Panc1 (cell line): ENCODE measurements around the gene CISTR. TPM values are rescaled to one million over a fixed set of nuclear protein-coding genes. Genes with fewer than 3 reads are reported as not detected.

ENCODE experiments used
- ATAC-seq: fragments of 200-7000 bp; cut with Tn5 transposase; 2 replicates; pipeline ENCODE4 v1.9.1; 2020; ENCODE audit warnings: mild to moderate bottlenecking, moderate library complexity
- BruUV-seq: library from RNA; stranded (reverse); fragments of 400-500 nt; replicated peaks from 2 replicates; lab custom pipeline; 2021; lab: Mats Ljungman, UMichigan
- CTCF ChIA-PET: fragments of 300-600 bp; sonication (Branson Sonifier 250); formaldehyde crosslinking; loops from one replicate; lab custom pipeline; 2022; ENCODE audit warnings: antibody characterized with exemption; lab: Charles Lee
- POLR2A ChIA-PET: fragments of 300-600 bp; sonication (Branson Sonifier 250); formaldehyde crosslinking; loops from one replicate; lab custom pipeline; 2022; ENCODE audit warnings: antibody characterized with exemption; lab: Charles Lee
- DNase-seq: peaks from one replicate; pipeline ENCODE4 v3.0.0-alpha.2; 2010; ENCODE audit warnings: low read depth, low spot score
- H3K27ac ChIP-seq: 2 replicates; pipeline ENCODE4 v1.5.1; 2011; ENCODE audit warnings: mild to moderate bottlenecking, low read length, inconsistent platforms
- H3K27me3 ChIP-seq: fragments of 200-500 bp; sonication (Bioruptor generic); 2 replicates; pipeline ENCODE4 v1.6.0; 2014; ENCODE audit warnings: low read length, inconsistent platforms; ENCODE audit not compliant: control insufficient read depth, insufficient read depth
- H3K36me3 ChIP-seq: fragments of 200-500 bp; sonication (Bioruptor generic); 2 replicates; pipeline ENCODE4 v1.5.1; 2014; ENCODE audit warnings: inconsistent platforms, mild to moderate bottlenecking, low read length, moderate library complexity; ENCODE audit not compliant: control insufficient read depth, insufficient read depth
- H3K4me1 ChIP-seq: 2 replicates; pipeline ENCODE4 v1.5.1; 2011; ENCODE audit warnings: inconsistent platforms, mild to moderate bottlenecking, low read length, moderate library complexity; ENCODE audit not compliant: control insufficient read depth, insufficient read depth
- H3K4me3 ChIP-seq, 2 experiments: 2 replicates each; pipeline ENCODE4 v1.5.1; 2011 to 2012; ENCODE audit warnings: low read depth in 2 of 2, low read length in 2 of 2, mild to moderate bottlenecking in 2 of 2, inconsistent platforms in 1 of 2, moderate library complexity in 1 of 2
- H3K9me3 ChIP-seq: fragments of 200-500 bp; sonication (Bioruptor generic); 2 replicates; pipeline ENCODE4 v1.5.1; 2014; ENCODE audit warnings: low read depth, mild to moderate bottlenecking, inconsistent platforms, low read length, moderate library complexity; ENCODE audit not compliant: control insufficient read depth, insufficient read depth
- CTCF ChIP-seq: fragments of 450-650 bp; IDR thresholded peaks from 2 replicates; pipeline ENCODE4 v1.5.1; 2017; ENCODE audit warnings: mild to moderate bottlenecking
- POLR2AphosphoS5 ChIP-seq: IDR thresholded peaks from 2 replicates; pipeline ENCODE4 v1.6.1; 2012; ENCODE audit warnings: mild to moderate bottlenecking, low read depth, low read length, moderate library complexity
- SIN3A ChIP-seq: IDR thresholded peaks from 2 replicates; pipeline ENCODE4 v1.6.1; 2012; ENCODE audit warnings: low read depth, mild to moderate bottlenecking, low read length, moderate library complexity, borderline replicate concordance; ENCODE audit not compliant: insufficient read depth
- in situ Hi-C: cut with HindIII; loops from 2 replicates; pipeline ENCODE4 v1.10.0; 2016; ENCODE audit warnings: low sequenced_read_pairs, low pct_unique_long_range_greater_than_20kb
- intact Hi-C: fragments of 100-400 bp; cut with micrococcal nuclease; formaldehyde crosslinking; loops from one replicate; pipeline ENCODE4 v1.10.0; 2022; ENCODE audit not compliant: unreplicated experiment
- total RNA-seq: library from RNA; stranded (reverse); gene quantifications from one replicate; pipeline ENCODE4 v1.2.1, GENCODE V29; 2021; ENCODE audit not compliant: unreplicated experiment

The CISTR gene
- total RNA-seq, 1 experiment from 2014 or later: not detected

- Histone ChIP-seq H3K4me3 (no peak overlapping the region), H3K4me1 (peaks cover 20% of the 10 kb centered on the region), H3K27me3 (no peaks in the 10 kb centered on the region), H3K9me3 (no peaks in the 10 kb centered on the region), H3K27ac (peak overlapping the region; percentile 46; the same call in 1 of the 2 replicates), H3K36me3 (no peaks in the 10 kb centered on the region)
- in situ Hi-C loops (no loop called here), intact Hi-C loops (no loop called here)
- ChIA-PET POLR2A (no interaction called here), CTCF (no interaction called here)
- TF ChIP-seq CTCF (peak; percentile 7; the same call in 1 of the 2 replicates), POLR2AphosphoS5 (no peak)
- ATAC-seq (no peak), DNase-seq (no peak)
- no TSS peak for BruUV-seq
Measured at GRCh38 chr12:53785161-53785560, 33.4 kb upstream of the CISTR start.

- peaks cover 18% of the 10 kb centered on the region for H3K4me1 ChIP-seq
- BruUV-seq: no TSS peak
- H3K27ac ChIP-seq: peak overlapping the region; percentile 91
- H3K9me3 ChIP-seq: no peaks in the 10 kb centered on the region
- no peaks in the 10 kb centered on the region for H3K27me3 ChIP-seq
- CTCF ChIA-PET: interaction anchor here (1.0 kb wide), 1 partner anchor 39 kb away, joined by 3 read pairs; no protein-coding TSS in a partner anchor
- POLR2A ChIA-PET: interaction anchor here (0.6 kb wide), 1 partner anchor 29 kb away, joined by 3 read pairs; no protein-coding TSS in a partner anchor
- DNase-seq: no peak
- no peak for ATAC-seq
- intact Hi-C loops: no loop called here
- TF ChIP-seq SIN3A: no peak
- TF ChIP-seq CTCF: no peak
- in situ Hi-C loops: no loop called here
- H3K4me3 ChIP-seq: no peak overlapping the region
- no peaks in the 10 kb centered on the region for H3K36me3 ChIP-seq
Measured at GRCh38 chr12:53782093-53782703, 30.4 kb upstream of the CISTR start.

GRCh38 chr12:53781228-53781801 is 29.5 kb upstream of the CISTR start:
- no peak overlapping the region for H3K4me3 ChIP-seq
- no peaks in the 10 kb centered on the region for H3K9me3 ChIP-seq
- CTCF ChIA-PET: no interaction called here
- DNase-seq (no peak), ATAC-seq (no peak)
- POLR2A ChIA-PET: no interaction called here
- no TSS peak for BruUV-seq
- TF ChIP-seq POLR2AphosphoS5: no peak
- no peak for TF ChIP-seq CTCF
- intact Hi-C loops (no loop called here), in situ Hi-C loops (no loop called here)
- H3K4me1 ChIP-seq: peaks cover 27% of the 10 kb centered on the region
- H3K36me3 ChIP-seq: no peaks in the 10 kb centered on the region
- no peaks in the 10 kb centered on the region for H3K27me3 ChIP-seq
- peak overlapping the region; percentile 91 for H3K27ac ChIP-seq
